NOMO-1 (cell line): ENCODE measurements around the gene SLC41A3.
"Not testable (repeated sequence)": the region's sequence is repeated elsewhere in the genome, so short reads cannot be mapped to it uniquely, and the experiment has no call there.

ENCODE experiments used
- DNase-seq, 2 experiments: peaks; one replicate each; lab custom pipeline; 2025; ENCODE audit not compliant: unreplicated experiment in 2 of 2; lab: John Stamatoyannopoulos, UW

The SLC41A3 gene

GRCh38 chr3:126056681-126057500 lies 27.0 kb downstream of the SLC41A3 start:
- no peak for DNase-seq

GRCh38 chr3:126056088-126056487 lies 27.8 kb downstream of the SLC41A3 start:
- DNase-seq, result no peak

- no peak for DNase-seq
These were observed 29.1 kb downstream of the SLC41A3 start for GRCh38 chr3:126054870-126055269.

GRCh38 chr3:126053949-126054569 lies 29.9 kb downstream of the SLC41A3 start:
- no peak for DNase-seq

GRCh38 chr3:126053513-126053912 lies 30.4 kb downstream of the SLC41A3 start:
- DNase-seq, result no peak

GRCh38 chr3:126052196-126053058 lies 31.5 kb downstream of the SLC41A3 start:
- peak; percentile 81 to 84 for DNase-seq

- no peak for DNase-seq
These were observed 32.2 kb downstream of the SLC41A3 start for GRCh38 chr3:126051741-126052140.

GRCh38 chr3:126051234-126051633 lies 32.7 kb downstream of the SLC41A3 start:
- DNase-seq, result no peak

- no peak for DNase-seq
These were observed 33.3 kb downstream of the SLC41A3 start for GRCh38 chr3:126050626-126051025.

GRCh38 chr3:126050050-126050392 lies 33.9 kb downstream of the SLC41A3 start:
- no peak for DNase-seq

- no peak for DNase-seq
These were observed 34.5 kb downstream of the SLC41A3 start for GRCh38 chr3:126049289-126050049.

- no peak for DNase-seq
These were observed 43.5 kb downstream of the SLC41A3 start for GRCh38 chr3:126040386-126040785.

- DNase-seq, result no peak
These were observed 44.1 kb downstream of the SLC41A3 start for GRCh38 chr3:126039870-126040269.

GRCh38 chr3:126038791-126039190 lies 45.1 kb downstream of the SLC41A3 start:
- DNase-seq, result not testable (repeated sequence)

- DNase-seq, result no peak
These were observed 47.8 kb downstream of the SLC41A3 start for GRCh38 chr3:126036056-126036549.

GRCh38 chr3:126035362-126036050 lies 48.4 kb downstream of the SLC41A3 start:
- no peak for DNase-seq

- DNase-seq, result no peak
These were observed 49.2 kb downstream of the SLC41A3 start for GRCh38 chr3:126034481-126035361.

GRCh38 chr3:126033765-126034164 lies 50.2 kb downstream of the SLC41A3 start:
- DNase-seq, result no peak
